ENCODE data around the gene NPLOC4. TPM values are rescaled to one million over a fixed set of nuclear protein-coding genes. Genes with fewer than 3 reads are reported as not detected.

Gene NPLOC4
- total RNA-seq, 1 donor from 2014 or later, result 137 TPM

DNA sequence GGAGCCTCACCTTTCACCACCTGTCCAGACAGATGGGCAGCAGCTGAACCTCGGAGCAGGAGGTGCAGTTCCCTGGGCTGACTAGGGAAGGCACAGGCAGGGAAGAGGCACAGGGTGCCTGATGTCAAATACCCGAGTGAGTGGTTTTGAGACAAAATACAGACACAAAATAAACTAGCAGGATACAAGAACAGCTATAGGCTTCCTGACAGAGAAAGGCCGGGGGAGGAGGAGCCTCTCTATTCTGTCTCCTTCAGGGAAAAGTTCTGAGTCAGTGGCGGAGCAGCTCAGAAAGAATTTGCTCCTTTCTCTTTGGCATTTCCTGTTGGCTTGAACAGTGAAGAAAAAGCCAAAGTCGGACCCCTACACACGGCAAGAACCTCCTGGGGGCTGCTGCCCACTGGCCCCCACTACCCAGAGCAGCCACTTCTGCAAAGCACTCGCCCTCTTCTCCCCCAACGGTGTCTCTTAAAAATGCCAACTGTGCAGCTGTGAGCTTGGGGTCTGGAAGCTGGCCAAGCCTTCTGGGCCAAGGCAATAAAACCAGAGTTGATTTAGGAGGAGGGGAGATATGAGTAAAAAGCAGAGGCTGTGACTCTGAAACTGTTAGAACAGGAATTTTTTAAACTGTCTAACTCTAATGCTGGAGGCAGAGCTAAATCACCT, 70.3 kb downstream of the NPLOC4 start:
- TF ChIP-seq, protein P1, sequence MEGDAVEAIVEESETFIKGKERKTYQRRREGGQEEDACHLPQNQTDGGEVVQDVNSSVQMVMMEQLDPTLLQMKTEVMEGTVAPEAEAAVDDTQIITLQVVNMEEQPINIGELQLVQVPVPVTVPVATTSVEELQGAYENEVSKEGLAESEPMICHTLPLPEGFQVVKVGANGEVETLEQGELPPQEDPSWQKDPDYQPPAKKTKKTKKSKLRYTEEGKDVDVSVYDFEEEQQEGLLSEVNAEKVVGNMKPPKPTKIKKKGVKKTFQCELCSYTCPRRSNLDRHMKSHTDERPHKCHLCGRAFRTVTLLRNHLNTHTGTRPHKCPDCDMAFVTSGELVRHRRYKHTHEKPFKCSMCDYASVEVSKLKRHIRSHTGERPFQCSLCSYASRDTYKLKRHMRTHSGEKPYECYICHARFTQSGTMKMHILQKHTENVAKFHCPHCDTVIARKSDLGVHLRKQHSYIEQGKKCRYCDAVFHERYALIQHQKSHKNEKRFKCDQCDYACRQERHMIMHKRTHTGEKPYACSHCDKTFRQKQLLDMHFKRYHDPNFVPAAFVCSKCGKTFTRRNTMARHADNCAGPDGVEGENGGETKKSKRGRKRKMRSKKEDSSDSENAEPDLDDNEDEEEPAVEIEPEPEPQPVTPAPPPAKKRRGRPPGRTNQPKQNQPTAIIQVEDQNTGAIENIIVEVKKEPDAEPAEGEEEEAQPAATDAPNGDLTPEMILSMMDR (IDR thresholded peaks at IDR 0.05; ENCODE audit: partially characterized antibody, unreplicated experiment), result no peak
- peak overlapping the region; percentile 75 for H3K27ac Mint-ChIP-seq (ENCODE audit: unreplicated experiment)
- H3K4me1 Mint-ChIP-seq (ENCODE audit: low read depth, unreplicated experiment), result peaks cover 5% of the 10 kb centered on the region
- peak overlapping the region; percentile 46 for H3K4me3 Mint-ChIP-seq (ENCODE audit: unreplicated experiment)
- no peak for DNase-seq
- peaks cover 5% of the 10 kb centered on the region for H3K9me3 Mint-ChIP-seq (ENCODE audit: unreplicated experiment)
- peaks cover 4% of the 10 kb centered on the region for H3K27me3 Mint-ChIP-seq (ENCODE audit: unreplicated experiment)
- no peaks in the 10 kb centered on the region for H3K36me3 Mint-ChIP-seq (ENCODE audit: unreplicated experiment)

DNA sequence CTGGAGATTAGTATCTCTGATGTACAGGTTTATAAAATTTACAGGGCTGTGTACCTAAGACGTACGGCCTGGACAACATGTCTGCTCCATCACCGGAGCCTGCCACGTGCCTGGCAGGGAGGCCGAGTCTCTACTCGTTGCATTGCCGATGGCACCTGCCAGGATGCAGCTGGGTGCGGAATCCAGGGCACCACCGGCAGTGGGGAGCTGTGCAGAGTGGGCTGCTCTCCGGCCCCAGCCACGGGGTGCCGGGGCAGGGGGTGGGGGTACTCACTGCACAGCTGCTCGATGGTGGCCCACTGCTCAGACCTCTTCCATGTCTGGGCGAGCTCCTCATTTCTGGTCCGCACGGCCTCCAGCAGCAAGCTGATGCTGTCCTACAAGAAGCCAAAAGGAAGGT, 71.7 kb downstream of the NPLOC4 start:
- peaks cover 5% of the 10 kb centered on the region for H3K4me1 Mint-ChIP-seq (ENCODE audit: low read depth, unreplicated experiment)
- no peaks in the 10 kb centered on the region for H3K36me3 Mint-ChIP-seq (ENCODE audit: unreplicated experiment)
- TF ChIP-seq, protein P1 (IDR thresholded peaks at IDR 0.05; ENCODE audit: partially characterized antibody, unreplicated experiment), result no peak
- H3K27me3 Mint-ChIP-seq (ENCODE audit: unreplicated experiment), result peaks cover 4% of the 10 kb centered on the region
- peak overlapping the region; percentile 20 for H3K4me3 Mint-ChIP-seq (ENCODE audit: unreplicated experiment)
- no peak overlapping the region for H3K27ac Mint-ChIP-seq (ENCODE audit: unreplicated experiment)
- no peak for DNase-seq
- H3K9me3 Mint-ChIP-seq (ENCODE audit: unreplicated experiment), result peaks cover 5% of the 10 kb centered on the region

DNA sequence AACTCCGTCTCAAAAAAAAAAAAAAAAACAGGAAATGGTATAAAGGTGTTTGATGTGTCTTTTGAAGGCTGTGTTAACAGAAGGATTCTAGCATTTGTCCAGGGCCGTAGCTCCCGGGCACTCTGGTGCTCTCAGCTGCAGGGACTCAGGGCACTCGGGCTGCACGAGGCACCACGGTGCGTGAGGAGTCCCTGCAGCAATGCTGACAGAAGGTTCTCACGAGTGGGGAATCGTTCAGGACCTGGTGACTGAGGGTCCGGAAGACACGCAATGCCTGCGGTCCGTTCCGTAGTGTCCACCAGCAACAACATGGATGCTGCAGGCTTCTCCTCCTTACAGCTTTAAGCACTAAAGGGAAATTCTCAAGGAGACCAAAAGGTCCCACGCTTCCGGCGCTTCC, 72.1 kb downstream of the NPLOC4 start:
- Mint-ChIP-seq H3K36me3 (ENCODE audit: unreplicated experiment) (no peaks in the 10 kb centered on the region), H3K27ac (ENCODE audit: unreplicated experiment) (no peak overlapping the region), H3K4me1 (ENCODE audit: low read depth, unreplicated experiment) (peaks cover 5% of the 10 kb centered on the region), H3K4me3 (ENCODE audit: unreplicated experiment) (no peak overlapping the region), H3K9me3 (ENCODE audit: unreplicated experiment) (peaks cover 5% of the 10 kb centered on the region), H3K27me3 (ENCODE audit: unreplicated experiment) (peaks cover 4% of the 10 kb centered on the region)
- TF ChIP-seq, protein P1 (IDR thresholded peaks at IDR 0.05; ENCODE audit: partially characterized antibody, unreplicated experiment), result no peak
- DNase-seq, result no peak

DNA sequence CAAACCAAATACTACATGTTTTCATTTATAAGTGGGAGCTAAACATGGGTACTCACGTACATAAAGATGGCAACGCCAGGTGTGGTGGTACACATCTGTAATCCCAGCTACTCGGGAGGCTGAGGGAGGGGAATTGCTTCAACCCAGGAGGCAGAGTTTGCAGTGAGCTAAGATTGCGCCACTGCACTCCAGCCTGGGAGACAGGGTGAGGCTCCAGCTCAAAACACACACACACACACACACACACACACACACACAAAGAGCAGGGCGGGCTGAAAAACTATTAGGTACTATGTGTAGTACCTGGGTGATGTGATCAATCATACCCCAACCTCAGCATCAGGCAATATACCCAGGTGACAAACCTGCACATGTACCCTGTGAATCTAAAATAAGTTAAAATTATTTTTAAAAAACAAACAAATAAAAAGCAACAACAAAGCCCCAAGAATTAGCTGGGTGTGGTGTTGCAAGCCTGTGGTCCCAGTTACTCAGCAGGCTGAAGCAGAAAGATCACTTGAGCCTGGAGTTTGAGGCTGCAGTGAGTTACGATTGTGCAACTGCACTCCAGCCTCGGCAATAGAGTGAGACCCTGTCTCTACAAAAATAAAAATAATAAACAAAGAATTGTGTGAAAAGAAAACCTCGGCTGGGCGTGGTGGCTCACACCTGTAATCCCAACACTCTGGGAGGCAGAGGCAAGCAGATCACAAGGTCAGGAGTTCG, 72.9 kb downstream of the NPLOC4 start:
- Mint-ChIP-seq H3K36me3 (ENCODE audit: unreplicated experiment) (no peaks in the 10 kb centered on the region), H3K9me3 (ENCODE audit: unreplicated experiment) (peaks cover 5% of the 10 kb centered on the region), H3K4me3 (ENCODE audit: unreplicated experiment) (no peak overlapping the region), H3K27ac (ENCODE audit: unreplicated experiment) (no peak overlapping the region), H3K4me1 (ENCODE audit: low read depth, unreplicated experiment) (peaks cover 5% of the 10 kb centered on the region), H3K27me3 (ENCODE audit: unreplicated experiment) (peaks cover 4% of the 10 kb centered on the region)
- TF ChIP-seq, protein P1 (IDR thresholded peaks at IDR 0.05; ENCODE audit: partially characterized antibody, unreplicated experiment), result no peak
- no peak for DNase-seq

DNA sequence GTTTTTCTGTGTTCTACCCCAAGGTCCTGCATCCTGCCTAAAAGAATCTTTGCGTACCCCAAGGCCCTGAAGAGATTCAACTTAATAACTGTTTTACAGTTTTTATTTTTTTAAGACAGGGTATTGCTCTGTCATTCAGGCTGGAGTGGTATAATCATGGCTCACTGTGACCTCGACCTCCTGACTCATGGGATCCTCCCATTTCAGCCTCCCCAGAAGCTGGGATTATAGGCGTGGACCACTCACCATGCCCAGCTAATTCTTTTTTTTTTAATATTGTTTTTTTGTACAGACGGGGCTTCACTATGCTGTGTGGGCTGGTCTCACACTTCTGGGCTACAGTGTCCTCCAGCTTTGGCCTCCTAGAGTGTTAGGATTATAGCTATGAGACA, 75.4 kb downstream of the NPLOC4 start:
- DNase-seq, result no peak
- peaks cover 3% of the 10 kb centered on the region for H3K9me3 Mint-ChIP-seq (ENCODE audit: unreplicated experiment)
- peaks cover 4% of the 10 kb centered on the region for H3K36me3 Mint-ChIP-seq (ENCODE audit: unreplicated experiment)
- H3K27ac Mint-ChIP-seq (ENCODE audit: unreplicated experiment), result no peak overlapping the region
- peaks cover 5% of the 10 kb centered on the region for H3K4me1 Mint-ChIP-seq (ENCODE audit: low read depth, unreplicated experiment)
- TF ChIP-seq, protein P1 (IDR thresholded peaks at IDR 0.05; ENCODE audit: partially characterized antibody, unreplicated experiment), result no peak
- peaks cover 9% of the 10 kb centered on the region for H3K27me3 Mint-ChIP-seq (ENCODE audit: unreplicated experiment)
- no peak overlapping the region for H3K4me3 Mint-ChIP-seq (ENCODE audit: unreplicated experiment)
